GM18867 (cell line): ENCODE data around the gene OTOG.
"Not testable (repeated sequence)": the region's sequence is repeated elsewhere in the genome, so short reads cannot be mapped to it uniquely, and the experiment has no call there.

Experiments
- ATAC-seq: cut with Tn5 transposase; IDR thresholded peaks from one replicate; pipeline ENCODE4 v1.9.1; 2021; ENCODE audit warnings: mild to moderate bottlenecking, moderate library complexity; ENCODE audit not compliant: unreplicated experiment

Gene OTOG

GRCh38 chr11:17622711-17623110, 75.7 kb downstream of the OTOG start:
- ATAC-seq: not testable (repeated sequence)

GRCh38 chr11:17629113-17629512, 82.1 kb downstream of the OTOG start:
- no peak for ATAC-seq

- no peak for ATAC-seq
Observed at GRCh38 chr11:17630936-17631335, 83.9 kb downstream of the OTOG start.

GRCh38 chr11:17631702-17632365, 84.8 kb downstream of the OTOG start:
- no peak for ATAC-seq

GRCh38 chr11:17633279-17633986, 86.4 kb downstream of the OTOG start:
- no peak for ATAC-seq

- ATAC-seq: no peak
Observed at GRCh38 chr11:17633987-17634775, 87.1 kb downstream of the OTOG start.

GRCh38 chr11:17634776-17635550, 87.9 kb downstream of the OTOG start:
- no peak for ATAC-seq

GRCh38 chr11:17635551-17635938, 88.5 kb downstream of the OTOG start:
- no peak for ATAC-seq

- no peak for ATAC-seq
Observed at GRCh38 chr11:17636721-17637120, 89.7 kb downstream of the OTOG start.

GRCh38 chr11:17637901-17638300, 90.8 kb downstream of the OTOG start:
- ATAC-seq: no peak

- ATAC-seq: no peak
Observed at GRCh38 chr11:17638311-17638710, 91.3 kb downstream of the OTOG start.

- ATAC-seq: no peak
Observed at GRCh38 chr11:17639091-17639490, 92.0 kb downstream of the OTOG start.

- no peak for ATAC-seq
Observed at GRCh38 chr11:17639781-17640180, 92.7 kb downstream of the OTOG start.

GRCh38 chr11:17640493-17641164, 93.6 kb downstream of the OTOG start:
- ATAC-seq: no peak

GRCh38 chr11:17641792-17642350, 94.8 kb downstream of the OTOG start:
- ATAC-seq: no peak

GRCh38 chr11:17642370-17642769, 95.3 kb downstream of the OTOG start:
- no peak for ATAC-seq

- no peak for ATAC-seq
Observed at GRCh38 chr11:17642980-17643379, 95.9 kb downstream of the OTOG start.

- ATAC-seq: no peak
Observed at GRCh38 chr11:17643506-17644405, 96.7 kb downstream of the OTOG start.
